Natural killer cell treated with Interleukin-12 subunit alpha and Interleukin-12 subunit beta and Interleukin-15 and Interleukin-18, amount 100 ng/mL, for 72 hours (primary cell): Measurements from ENCODE around the gene HNRNPA1. TPM values are rescaled to one million over a fixed set of nuclear protein-coding genes. Genes with fewer than 3 reads are reported as not detected.
"Not testable (repeated sequence)": the region's sequence is repeated elsewhere in the genome, so short reads cannot be mapped to it uniquely, and the experiment has no call there.

Experiments used
- ATAC-seq, 2 donors: fragments of 150-1000 bp; cut with Tn5 transposase in 1 of 2; sonication (Bioruptor Pico), chemical (Tn5 transposase) in 1 of 2; 2 replicates each; pipeline ENCODE4 v1.10.0; 2021
- DNase-seq: peaks from one replicate; pipeline ENCODE4 v3.0.0; 2022; ENCODE audit warnings: low spot score
- H3K27ac Mint-ChIP-seq, 2 donors: 1 replicate in 1 of 2; 2 replicates in 1 of 2; pipeline ENCODE4 v1.8.0; 2022; ENCODE audit warnings: mixed read lengths in 2 of 2, mild to moderate bottlenecking in 1 of 2, moderate library complexity in 1 of 2
- H3K27me3 Mint-ChIP-seq, 2 donors: 1 replicate in 1 of 2; 2 replicates in 1 of 2; pipeline ENCODE4 v1.8.0; 2022; ENCODE audit warnings: mixed read lengths in 2 of 2
- H3K36me3 Mint-ChIP-seq: one replicate; pipeline ENCODE4 v1.8.0; 2022; ENCODE audit warnings: mixed read lengths
- H3K4me1 Mint-ChIP-seq, 2 donors: 1 replicate in 1 of 2; 2 replicates in 1 of 2; pipeline ENCODE4 v1.8.0; 2022; ENCODE audit warnings: low read depth in 2 of 2, mixed read lengths in 2 of 2, mild to moderate bottlenecking in 1 of 2
- H3K4me3 Mint-ChIP-seq: one replicate; pipeline ENCODE4 v1.8.0; 2022; ENCODE audit warnings: mixed read lengths
- H3K9me3 Mint-ChIP-seq: 2 replicates; pipeline ENCODE4 v1.8.0; 2022; ENCODE audit warnings: mixed read lengths
- total RNA-seq, 2 donors: library from RNA; stranded (reverse); gene quantifications; one replicate each; pipeline ENCODE4 v1.2.3, GENCODE V29; 2022

The HNRNPA1 gene
- total RNA-seq, 2 donors from 2014 or later: 997 to 1,580 TPM

DNA sequence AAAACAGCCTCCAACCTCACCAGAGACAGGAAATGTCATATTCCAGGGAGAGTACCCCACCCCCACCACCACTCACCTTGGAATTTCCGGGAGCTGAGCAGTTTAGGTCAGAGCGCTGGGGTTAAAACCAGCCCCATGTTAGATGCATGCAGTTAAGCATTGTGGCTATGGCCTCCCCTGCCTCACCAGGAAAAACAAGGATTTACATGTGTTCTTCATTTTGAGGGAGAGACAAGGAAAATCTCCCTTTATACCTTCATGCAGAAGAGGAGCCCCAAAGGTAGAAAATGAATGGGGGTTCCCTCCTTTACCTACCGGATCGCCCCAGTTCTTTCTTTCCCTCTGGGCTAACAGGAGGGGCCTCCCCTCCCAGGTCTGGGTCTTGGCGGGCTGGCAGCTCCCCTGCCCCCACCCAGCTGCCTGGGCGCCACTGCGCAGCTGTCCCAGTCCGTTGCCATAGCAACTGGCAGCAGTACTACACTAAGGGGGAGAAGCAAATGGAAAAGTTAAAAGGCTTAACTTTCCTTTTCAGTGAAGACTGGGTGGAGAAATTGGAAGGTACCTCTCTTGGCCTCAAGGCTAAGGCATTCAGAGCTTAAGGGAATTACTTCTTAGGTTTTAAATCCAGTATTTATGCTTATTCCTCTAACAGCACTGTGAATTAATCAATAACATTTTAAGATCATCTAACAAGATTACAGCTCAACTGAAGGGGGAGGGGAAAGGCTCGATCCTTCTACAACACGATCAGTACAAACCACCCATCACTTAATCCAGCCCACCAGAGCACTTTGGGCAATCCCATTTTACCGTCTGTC lies 21.1 kb upstream of the HNRNPA1 start:
- H3K9me3 Mint-ChIP-seq: no peaks in the 10 kb centered on the region
- H3K27ac Mint-ChIP-seq: peak overlapping the region in 1 of 2 donors; percentile 73
- peak overlapping the region; percentile 34 for H3K4me3 Mint-ChIP-seq
- H3K4me1 Mint-ChIP-seq: peaks cover 9 to 10% of the 10 kb centered on the region in 2 donors
- ATAC-seq (peak; percentile 69 to 75), DNase-seq (peak; percentile 67)
- H3K36me3 Mint-ChIP-seq: peaks cover 5% of the 10 kb centered on the region
- H3K27me3 Mint-ChIP-seq: no peaks in the 10 kb centered on the region

DNA sequence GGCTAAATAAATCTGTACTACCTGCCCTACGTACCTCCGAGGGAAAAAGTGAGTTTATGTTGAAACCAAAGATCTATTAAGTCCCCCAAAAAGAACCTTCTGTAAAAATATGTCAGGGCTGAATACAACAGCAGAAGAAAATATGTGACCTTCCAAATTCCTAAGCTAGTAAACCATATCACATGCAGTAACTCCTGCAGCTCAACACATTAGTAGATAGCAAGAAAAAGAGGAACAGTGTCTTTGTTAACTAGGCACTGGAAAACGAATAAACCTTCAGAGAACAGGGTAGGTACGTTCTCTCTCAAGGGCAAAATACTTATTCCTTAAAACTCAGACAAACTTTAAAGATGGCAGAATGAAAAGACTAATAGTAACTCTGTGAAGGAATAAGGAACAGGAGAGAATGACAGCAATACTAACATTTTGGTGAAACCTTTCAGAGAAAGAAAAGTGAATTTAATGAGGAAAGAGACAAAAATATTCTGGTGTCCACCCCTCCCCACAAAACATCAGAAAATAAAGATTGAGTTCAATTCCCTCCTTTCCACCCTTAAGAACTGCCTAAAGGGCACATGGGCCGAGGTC lies 18.6 kb upstream of the HNRNPA1 start:
- Mint-ChIP-seq H3K4me3 (no peak overlapping the region), H3K27me3 (no peaks in the 10 kb centered on the region), H3K9me3 (no peaks in the 10 kb centered on the region), H3K27ac (peak overlapping the region in 1 of 2 donors; percentile 15), H3K36me3 (no peaks in the 10 kb centered on the region), H3K4me1 (peaks cover 9 to 10% of the 10 kb centered on the region in 2 donors)
- ATAC-seq (no peak), DNase-seq (no peak)

DNA sequence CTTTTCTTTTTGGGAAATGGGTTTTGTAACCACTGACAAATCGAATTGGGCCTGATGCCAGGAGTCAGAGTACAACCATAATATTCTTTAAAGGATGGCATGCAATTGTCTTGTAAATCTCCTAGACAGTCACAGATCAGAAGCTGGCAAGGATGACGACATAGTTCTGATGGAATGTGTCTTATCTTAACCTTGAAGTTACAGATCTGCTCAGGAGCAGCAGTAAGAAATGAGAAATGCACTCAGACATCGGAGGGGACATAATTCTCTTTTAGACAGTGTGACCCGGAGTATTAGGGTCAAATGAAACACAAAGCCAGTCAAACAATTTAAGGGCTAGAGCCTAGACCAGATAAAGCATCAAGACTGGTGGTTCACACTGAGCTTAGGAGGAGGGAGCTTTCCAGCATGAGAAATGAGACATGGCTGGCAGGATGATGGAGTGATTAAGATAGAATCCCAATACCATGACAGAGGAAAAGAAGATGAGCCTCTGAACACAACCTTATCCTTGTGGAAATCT lies 18.1 kb upstream of the HNRNPA1 start:
- DNase-seq (no peak), ATAC-seq (no peak)
- Mint-ChIP-seq H3K27me3 (no peaks in the 10 kb centered on the region), H3K4me3 (no peak overlapping the region), H3K27ac (peak overlapping the region in 1 of 2 donors; percentile 15), H3K9me3 (no peaks in the 10 kb centered on the region), H3K4me1 (peaks cover 9 to 10% of the 10 kb centered on the region in 2 donors), H3K36me3 (no peaks in the 10 kb centered on the region)

DNA sequence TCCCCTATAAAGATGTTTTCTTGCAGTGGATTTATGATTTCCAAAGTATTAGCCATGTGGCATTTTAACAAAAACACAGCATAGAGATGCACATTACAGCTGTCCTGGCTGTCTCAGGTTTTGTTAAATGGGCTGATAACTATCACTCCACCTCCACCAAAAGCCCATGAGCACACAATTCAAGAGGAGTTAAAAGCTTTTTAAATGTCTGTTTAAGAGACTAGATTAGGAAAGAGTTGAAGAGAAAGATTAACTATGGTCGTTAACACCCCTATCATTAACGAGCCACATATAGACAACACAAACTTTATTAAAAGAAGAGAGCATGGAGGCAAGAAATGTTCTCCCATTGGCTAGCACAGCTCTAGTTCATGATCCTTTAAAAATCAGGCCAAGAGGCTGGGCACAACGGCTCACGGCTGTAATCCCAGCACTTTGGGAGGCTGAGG lies 15.1 kb upstream of the HNRNPA1 start:
- no peak overlapping the region for H3K4me3 Mint-ChIP-seq
- H3K9me3 Mint-ChIP-seq: no peaks in the 10 kb centered on the region
- H3K27me3 Mint-ChIP-seq: no peaks in the 10 kb centered on the region
- no peak for ATAC-seq
- no peaks in the 10 kb centered on the region for H3K36me3 Mint-ChIP-seq
- peaks cover 7 to 8% of the 10 kb centered on the region in 2 donors for H3K4me1 Mint-ChIP-seq
- H3K27ac Mint-ChIP-seq: no peak overlapping the region
- DNase-seq: no peak

DNA sequence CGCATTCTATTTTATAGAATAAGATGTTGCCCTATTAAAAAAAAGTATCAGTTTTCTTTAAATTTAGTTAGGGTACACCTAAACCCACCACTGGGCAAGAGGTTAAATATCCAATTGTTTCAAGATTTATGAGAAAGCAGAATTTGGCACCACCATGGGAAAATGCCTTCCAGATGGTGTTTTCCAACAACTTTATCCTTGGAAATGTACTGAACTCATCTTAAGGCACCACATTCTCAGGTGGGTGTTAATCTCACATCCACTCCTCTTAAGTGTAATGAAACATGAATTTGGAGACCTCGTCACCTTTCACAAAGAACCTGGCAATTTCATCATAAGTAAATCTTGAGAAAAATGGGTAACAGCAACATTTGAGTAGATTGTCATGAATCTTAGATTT lies 13.7 kb upstream of the HNRNPA1 start:
- Mint-ChIP-seq H3K4me1 (peaks cover 9 to 14% of the 10 kb centered on the region in 2 donors), H3K9me3 (no peaks in the 10 kb centered on the region), H3K4me3 (no peak overlapping the region), H3K36me3 (no peaks in the 10 kb centered on the region), H3K27me3 (no peaks in the 10 kb centered on the region), H3K27ac (no peak overlapping the region)
- ATAC-seq: no peak
- no peak for DNase-seq

DNA sequence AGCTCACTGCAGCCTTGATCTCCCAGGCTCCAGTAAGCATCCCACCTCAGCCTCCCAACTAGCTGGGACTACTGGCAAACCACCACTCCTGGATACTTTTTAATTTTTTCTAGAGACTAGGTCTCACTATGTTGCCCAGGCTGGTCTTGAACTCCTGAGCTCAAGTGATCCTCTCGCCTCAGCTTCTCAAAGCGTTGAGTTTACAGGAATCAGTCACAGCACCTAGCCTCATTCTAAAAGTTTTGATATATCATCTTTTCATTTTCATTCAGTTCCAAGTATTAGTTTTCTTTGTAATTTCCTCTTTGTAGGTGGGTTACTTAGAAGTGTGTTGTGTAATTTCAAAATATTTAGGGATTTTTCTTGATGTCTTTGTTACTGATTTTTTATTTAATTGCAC lies 10.2 kb upstream of the HNRNPA1 start:
- H3K4me1 Mint-ChIP-seq: peaks cover 7 to 20% of the 10 kb centered on the region in 2 donors
- ATAC-seq: peak in 1 of 2 donors; percentile 57
- no peaks in the 10 kb centered on the region for H3K9me3 Mint-ChIP-seq
- no peak for DNase-seq
- peak overlapping the region; percentile 47 for H3K4me3 Mint-ChIP-seq
- peak overlapping the region; percentile 71 to 84 for H3K27ac Mint-ChIP-seq
- H3K27me3 Mint-ChIP-seq: no peaks in the 10 kb centered on the region
- no peaks in the 10 kb centered on the region for H3K36me3 Mint-ChIP-seq

DNA sequence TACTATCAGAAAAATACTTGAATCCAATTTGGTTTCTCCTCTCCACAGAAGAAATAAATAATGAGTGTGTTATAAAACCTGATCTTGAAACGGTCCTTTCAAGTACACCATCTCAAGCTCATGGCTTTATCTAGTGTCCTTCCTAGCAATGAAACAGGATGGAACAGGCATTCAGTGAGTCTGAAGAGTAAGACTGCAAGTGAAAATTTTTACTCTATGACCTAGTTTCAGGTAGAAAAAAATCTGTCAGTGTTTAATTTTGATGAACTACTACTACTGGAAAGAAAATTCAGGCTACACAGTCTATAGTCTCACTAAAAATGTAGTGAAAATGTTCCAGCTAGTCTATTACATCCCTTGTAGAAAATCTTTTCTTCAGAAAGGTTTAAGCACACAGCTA lies 8.3 kb upstream of the HNRNPA1 start:
- Mint-ChIP-seq H3K27ac (peak overlapping the region; percentile 23 to 69), H3K27me3 (no peaks in the 10 kb centered on the region), H3K36me3 (peaks cover 5% of the 10 kb centered on the region), H3K4me3 (peak overlapping the region; percentile 59), H3K4me1 (peaks cover 14 to 28% of the 10 kb centered on the region in 2 donors), H3K9me3 (no peaks in the 10 kb centered on the region)
- ATAC-seq (peak in 1 of 2 donors; percentile 70), DNase-seq (no peak)

DNA sequence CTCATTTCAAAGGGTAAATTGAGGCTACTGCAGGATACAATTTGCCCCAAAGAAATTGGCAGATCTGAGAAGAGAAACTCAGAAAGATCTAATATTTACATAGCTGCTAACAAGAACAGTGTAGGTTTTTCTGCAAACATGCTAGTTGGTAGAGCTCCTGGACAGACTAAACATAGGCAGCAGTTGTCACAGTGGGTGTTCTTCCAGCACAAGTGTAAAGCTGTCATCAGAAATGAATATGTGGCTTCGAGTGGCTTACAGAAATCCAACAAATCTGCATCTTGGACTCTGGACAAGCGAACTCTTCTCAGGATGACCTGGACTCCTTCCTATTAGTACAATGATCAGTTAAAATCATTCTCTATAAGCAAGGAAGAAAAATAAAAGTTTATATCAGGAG lies 6.5 kb upstream of the HNRNPA1 start:
- Mint-ChIP-seq H3K4me1 (peaks cover 25 to 40% of the 10 kb centered on the region in 2 donors), H3K27me3 (no peaks in the 10 kb centered on the region), H3K9me3 (no peaks in the 10 kb centered on the region), H3K36me3 (peaks cover 15% of the 10 kb centered on the region), H3K4me3 (no peak overlapping the region), H3K27ac (peak overlapping the region in 1 of 2 donors; percentile 69)
- DNase-seq (no peak), ATAC-seq (no peak)

DNA sequence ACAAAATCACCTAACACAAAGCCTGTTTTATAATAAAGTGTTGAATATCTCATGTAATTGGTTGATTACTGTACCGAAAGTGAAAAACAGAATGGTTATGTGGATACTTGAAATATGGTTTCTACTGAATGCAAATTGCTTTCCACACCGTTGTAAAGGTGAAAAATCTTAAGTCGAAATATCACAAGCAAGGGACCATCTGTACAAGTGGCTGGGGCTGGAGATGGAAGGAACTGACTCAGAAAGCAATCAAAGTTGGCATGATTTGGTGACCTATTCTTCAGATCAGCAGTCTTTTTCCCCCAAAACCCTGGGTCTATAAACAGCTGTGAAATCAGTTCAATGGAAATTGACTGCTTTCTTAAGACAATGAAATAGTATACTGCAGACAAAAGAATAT lies 4.2 kb upstream of the HNRNPA1 start:
- peaks cover 18 to 26% of the 10 kb centered on the region in 2 donors for H3K4me1 Mint-ChIP-seq
- ATAC-seq: no peak
- H3K27me3 Mint-ChIP-seq: no peaks in the 10 kb centered on the region
- peak overlapping the region; percentile 59 for H3K4me3 Mint-ChIP-seq
- no peaks in the 10 kb centered on the region for H3K9me3 Mint-ChIP-seq
- H3K27ac Mint-ChIP-seq: peak overlapping the region in 1 of 2 donors; percentile 62
- peaks cover 15% of the 10 kb centered on the region for H3K36me3 Mint-ChIP-seq
- DNase-seq: no peak

DNA sequence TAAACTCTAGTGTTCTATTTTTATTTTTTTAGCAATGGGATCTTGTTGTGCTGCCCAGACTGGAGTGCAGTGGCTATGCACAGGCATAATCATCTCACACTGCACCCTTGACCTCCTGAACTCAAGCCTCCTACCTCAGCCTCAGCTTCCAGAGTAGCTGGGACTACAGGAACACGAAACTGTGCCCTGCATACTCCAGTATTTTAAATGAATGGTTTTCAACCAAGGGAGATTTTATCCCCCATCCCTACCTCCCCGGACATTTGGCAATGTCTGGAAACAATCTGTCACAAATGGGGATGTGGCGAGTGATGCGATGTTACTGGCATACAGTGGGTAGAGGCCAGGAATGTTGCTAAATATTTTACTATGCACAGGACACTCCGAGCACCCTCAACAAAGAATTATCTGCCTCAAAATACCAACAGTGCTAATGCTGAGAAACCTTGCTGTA lies 2.7 kb upstream of the HNRNPA1 start:
- DNase-seq (no peak), ATAC-seq (no peak)
- Mint-ChIP-seq H3K4me1 (peaks cover 18 to 26% of the 10 kb centered on the region in 2 donors), H3K27me3 (no peaks in the 10 kb centered on the region), H3K9me3 (no peaks in the 10 kb centered on the region), H3K27ac (no peak overlapping the region), H3K36me3 (peaks cover 15% of the 10 kb centered on the region), H3K4me3 (no peak overlapping the region)

DNA sequence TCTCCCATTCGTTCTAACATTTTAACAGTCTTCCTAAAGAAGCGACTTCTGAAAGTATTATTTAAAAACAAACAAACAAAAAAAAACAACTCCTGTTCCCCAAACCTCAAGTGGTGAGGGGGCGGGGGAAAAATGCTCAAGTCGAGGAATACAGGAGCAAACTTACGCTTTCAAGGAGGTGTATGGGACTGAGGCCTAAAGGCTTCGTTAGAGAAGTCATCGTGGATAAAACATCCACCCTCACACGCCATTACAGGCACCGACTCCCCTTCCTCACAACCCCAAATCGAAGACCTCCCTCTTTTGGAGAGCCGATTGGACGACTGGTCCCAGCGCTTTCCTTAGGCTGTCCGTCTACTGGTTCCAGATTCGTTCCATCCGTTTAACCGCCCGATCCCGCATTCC lies 1.3 kb upstream of the HNRNPA1 start:
- Mint-ChIP-seq H3K9me3 (no peaks in the 10 kb centered on the region), H3K27ac (no peak overlapping the region), H3K4me3 (no peak overlapping the region), H3K27me3 (no peaks in the 10 kb centered on the region), H3K4me1 (peaks cover 19 to 26% of the 10 kb centered on the region in 2 donors), H3K36me3 (peaks cover 15% of the 10 kb centered on the region)
- no peak for ATAC-seq
- no peak for DNase-seq

DNA sequence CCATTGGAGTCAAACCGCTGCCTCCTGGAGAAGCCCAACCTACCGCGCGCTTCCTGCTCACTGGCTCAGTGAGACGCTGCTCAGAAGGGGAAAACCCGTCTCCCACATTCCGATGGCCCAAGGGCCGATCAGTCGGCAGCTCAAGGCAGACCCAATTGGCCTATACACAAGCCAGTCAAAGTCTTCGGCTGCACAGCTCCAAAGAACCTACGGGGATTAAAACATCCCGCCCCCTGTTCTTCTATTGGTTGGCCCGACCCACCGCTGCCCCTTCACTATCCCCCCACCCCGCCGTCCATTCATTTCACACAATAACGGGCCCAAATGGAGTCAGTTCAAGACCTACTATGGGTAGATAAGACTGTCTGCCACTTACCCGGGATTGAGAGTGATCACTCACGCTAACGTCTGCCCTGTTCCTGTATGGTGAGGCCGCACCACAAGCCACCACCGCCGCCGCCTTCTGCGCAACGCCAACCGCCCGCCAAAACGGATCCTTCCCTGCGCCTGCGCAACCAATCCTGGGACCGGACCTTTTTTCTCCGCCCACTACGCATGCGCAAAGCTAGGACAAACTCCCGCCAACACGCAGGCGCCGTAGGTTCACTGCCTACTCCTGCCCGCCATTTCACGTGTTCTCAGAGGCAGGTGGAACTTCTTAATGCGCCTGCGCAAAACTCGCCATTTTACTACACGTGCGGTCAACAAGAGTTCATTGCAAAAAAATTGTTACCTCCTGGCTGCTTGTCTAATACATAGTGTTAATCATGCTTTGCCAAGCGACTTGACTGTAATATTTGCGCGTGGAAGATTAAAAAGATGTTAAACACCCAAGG lies 676 bp upstream of the HNRNPA1 start, which contains the start of gene CBX5:
Gene CBX5 (minus strand): TSS at position 491 of the 836 bp plus-strand sequence. CDS start 22,472 bp downstream, outside the sequence.
- Mint-ChIP-seq H3K4me3 (no peak within 1 kb of the TSS), H3K36me3 (peaks cover 15% of the 10 kb centered on the region), H3K27ac (no peak within 1 kb of the TSS), H3K4me1 (peaks cover 22 to 24% of the 10 kb centered on the region in 2 donors), H3K9me3 (no peaks in the 10 kb centered on the region), H3K27me3 (no peaks in the 10 kb centered on the region)
- peak; percentile 86 to 88 for ATAC-seq
- DNase-seq: peak; percentile 99

DNA sequence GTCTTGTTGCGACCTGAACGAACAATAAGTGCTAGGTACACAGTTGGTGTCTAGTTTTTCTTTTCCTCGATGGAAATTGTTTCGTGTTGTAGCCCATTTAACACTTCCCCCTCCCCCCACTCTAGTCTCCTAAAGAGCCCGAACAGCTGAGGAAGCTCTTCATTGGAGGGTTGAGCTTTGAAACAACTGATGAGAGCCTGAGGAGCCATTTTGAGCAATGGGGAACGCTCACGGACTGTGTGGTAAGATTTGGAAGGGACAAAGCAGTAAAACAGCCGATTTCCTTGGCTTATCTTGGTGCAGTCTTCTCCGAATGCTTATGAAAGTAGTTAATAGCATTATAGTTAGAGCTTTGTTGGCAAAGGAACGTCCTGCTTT lies 724 bp downstream of the HNRNPA1 start:
- not testable (repeated sequence) for H3K4me3 Mint-ChIP-seq, H3K27ac Mint-ChIP-seq, H3K9me3 Mint-ChIP-seq, ATAC-seq, DNase-seq, H3K27me3 Mint-ChIP-seq
- H3K4me1 Mint-ChIP-seq: peaks cover 28 to 29% of the 10 kb centered on the region in 2 donors
- H3K36me3 Mint-ChIP-seq: peaks cover 12% of the 10 kb centered on the region
